Activated CD4-positive, alpha-beta T cell treated with anti-CD3 and anti-CD28 coated beads, Interleukin-2, amount 50 U/mL, for 24 hours (primary cell): Measurements from ENCODE around the gene LEUTX.
"Not testable (repeated sequence)": the region's sequence is repeated elsewhere in the genome, so short reads cannot be mapped to it uniquely, and the experiment has no call there.

Experiments used
- DNase-seq, 2 donors: peaks; one replicate each; pipeline ENCODE4 v3.0.0-alpha.2; 2020; ENCODE audit warnings: low read depth in 1 of 2, low spot score in 1 of 2

Gene LEUTX, protein sequence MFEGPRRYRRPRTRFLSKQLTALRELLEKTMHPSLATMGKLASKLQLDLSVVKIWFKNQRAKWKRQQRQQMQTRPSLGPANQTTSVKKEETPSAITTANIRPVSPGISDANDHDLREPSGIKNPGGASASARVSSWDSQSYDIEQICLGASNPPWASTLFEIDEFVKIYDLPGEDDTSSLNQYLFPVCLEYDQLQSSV

DNA sequence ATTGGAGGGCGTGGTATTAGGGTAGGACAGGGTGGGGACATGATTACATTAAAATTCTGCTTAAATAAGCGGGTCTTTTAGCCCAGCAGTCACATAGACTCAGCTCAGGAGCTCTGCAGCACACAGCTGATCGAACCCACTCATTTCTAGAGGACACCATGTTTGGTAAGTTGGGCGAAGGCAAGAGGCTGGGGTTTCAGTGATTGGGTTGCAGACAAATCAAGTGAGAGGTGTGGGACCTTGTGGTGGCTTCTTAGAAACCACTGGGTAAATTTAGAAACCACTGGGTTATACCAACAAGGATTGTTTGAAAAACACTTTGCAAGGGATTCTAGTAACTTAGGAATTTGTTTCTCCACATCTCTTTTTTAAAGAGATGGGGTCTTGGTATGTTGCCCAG lies at the start of gene LEUTX:
TSS of gene LEUTX (plus strand) at position 92 of the 400 bp plus-strand sequence. CDS start at position 159, 67 bp downstream.
- DNase-seq = no peak

DNA sequence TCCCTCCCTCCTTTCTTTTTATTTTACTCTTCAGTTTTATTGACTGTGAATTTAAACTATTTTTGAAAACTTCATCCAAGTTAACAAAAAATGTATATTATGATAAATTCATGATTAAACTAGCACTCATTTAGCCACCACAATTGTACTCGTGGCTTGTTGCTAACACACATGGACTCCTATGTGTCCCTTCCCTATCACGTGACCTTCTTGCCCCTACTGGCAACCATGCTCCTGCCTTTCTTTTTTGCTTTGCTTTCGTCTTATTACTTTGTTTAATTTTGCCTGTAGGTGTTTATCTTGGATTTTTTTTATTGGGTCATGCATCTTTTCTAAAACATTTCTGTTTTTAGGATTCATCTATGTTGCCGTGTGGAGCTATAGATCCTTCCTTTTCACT lies 49.1 kb upstream of the LEUTX start:
- DNase-seq = no peak

DNA sequence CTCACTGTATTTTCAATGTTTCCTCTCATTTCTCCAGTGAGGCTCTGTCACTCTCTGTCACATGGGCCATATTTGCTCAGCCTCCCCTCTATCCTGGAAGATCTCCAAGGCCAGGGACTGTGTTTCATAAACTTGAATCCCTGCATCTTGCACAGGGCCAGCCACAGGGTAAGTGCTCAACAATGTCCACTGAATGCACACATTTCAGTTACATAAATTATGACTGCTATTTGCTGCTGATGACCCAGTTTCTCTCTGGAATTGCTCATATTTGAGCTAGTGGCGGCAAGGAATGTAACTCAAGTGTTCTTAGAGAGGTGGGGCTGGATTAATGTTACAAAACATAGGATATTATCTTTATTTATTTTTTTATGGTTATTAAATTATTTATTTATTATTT lies 47.0 kb upstream of the LEUTX start:
- no peak for DNase-seq

DNA sequence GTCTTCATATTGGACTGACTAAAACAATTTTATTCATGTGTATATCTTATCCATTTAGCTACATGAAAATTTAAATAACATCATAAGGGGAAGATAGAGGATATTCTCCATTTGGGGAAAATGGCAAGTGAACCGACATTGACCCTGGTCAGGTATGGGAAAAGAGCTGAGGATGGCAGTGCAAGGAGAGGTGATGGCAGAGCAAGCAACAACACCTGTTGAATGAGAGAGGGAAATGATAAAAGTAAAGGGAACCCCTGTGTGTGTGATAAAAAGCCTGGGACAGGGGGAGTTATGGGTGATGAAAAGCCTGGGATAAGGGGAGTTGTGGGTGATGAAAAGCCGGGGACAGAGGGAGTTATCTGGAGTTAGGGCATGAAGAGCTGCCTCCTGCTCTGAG lies 44.8 kb upstream of the LEUTX start:
- DNase-seq = no peak

- DNase-seq = no peak
Observed at GRCh38 chr19:39735688-39736087, 43.0 kb upstream of the LEUTX start.

DNA sequence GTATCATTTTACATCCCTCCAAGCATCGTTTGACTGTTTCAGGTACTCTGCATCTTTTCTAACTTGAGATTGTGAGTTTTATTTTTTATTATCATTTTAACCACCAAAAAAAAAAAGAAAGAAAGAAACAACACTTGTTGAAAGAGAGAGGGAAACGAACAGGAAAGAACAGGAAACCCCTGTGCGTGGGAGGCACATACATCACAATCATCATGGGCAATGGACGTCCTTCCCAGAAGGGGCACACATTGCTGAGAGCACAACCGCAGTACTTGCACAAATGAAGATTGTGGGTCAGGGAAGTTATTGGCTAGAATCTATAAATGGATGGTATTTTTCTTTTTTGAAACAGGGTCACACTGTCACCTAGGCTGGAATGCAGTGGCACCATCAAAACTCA lies 42.6 kb upstream of the LEUTX start:
- DNase-seq = no peak

DNA sequence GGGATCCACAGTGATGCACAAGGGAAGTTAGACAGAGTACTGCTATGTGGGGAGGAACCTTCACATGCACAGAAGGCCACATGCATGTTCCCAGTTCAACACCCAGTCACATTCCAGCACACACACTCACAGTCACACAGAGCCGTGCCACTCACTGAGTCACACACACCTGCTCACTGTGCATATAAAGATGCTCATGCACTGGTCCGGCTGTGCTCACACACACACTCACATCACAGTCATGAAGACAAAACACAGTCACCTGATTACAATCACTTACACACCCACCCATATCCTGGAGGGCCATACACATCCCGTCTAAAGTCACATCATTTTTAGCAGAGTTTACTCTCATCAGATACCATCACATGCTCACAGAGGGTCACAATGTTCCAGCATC lies 41.3 kb upstream of the LEUTX start:
- no peak for DNase-seq

DNA sequence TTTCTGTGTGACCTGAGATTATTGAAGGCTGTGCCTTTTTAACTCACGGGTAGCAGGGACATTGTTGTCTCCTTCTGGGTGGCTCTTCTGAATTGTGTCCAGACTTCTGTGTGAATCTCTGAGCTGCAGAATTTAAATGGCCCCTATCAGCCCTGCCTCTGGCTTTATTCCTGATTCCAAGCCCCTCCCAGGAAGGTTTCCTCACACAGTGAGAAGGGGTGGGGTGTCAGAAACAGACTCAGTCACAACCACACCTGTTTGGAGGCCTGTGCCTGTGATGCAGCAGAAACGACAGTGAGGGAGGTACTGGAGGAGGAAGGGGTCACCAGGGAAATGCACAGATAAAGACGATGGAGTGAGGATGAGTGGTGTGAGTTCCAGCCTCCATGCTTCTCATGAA lies 40.8 kb upstream of the LEUTX start, which contains the start of gene CLC:
TSS of gene CLC (minus strand) at position 139 of the 400 bp plus-strand sequence. CDS start at position 62, 77 bp downstream.
- DNase-seq = no peak

DNA sequence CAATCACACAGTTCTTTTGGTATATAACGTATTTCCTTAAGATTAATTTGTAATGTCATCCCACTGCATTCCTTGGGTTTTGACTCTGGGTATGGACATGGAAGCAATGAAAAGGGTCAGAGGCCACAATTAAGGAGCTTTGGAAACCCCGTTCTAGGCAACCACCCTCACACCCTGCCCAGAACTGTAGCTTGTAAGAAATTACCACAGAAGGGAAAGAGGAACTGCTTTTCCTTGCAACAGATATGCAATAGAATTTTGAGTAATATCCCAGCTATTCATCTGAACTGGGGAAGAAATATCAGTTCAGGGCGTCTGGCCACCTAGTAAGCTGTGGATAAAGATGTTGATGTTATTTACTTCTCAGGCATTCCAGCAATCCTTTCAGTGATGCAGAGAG lies 39.8 kb upstream of the LEUTX start:
- no peak for DNase-seq

DNA sequence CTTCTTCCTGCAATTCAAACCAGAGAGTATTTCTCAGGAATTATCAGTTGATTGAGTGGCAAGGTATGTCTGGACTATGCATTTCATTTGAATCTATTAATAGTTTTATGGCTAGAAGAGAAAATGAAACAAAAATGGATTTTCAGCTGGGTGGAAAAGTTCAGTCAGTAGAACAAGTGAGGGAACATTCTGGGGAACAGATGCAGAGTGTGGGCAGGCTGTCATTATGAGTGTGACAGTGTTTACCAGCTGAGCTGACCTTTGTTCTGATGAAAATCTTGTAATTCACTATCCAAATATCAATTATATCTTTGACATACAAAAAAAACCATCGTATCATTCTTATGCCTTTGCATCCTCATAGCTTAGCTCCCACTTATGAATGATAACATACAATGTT lies 38.3 kb upstream of the LEUTX start:
- no peak for DNase-seq

GRCh38 chr19:39745643-39746042 lies 33.0 kb upstream of the LEUTX start:
- no peak for DNase-seq

GRCh38 chr19:39746836-39747529 lies 31.7 kb upstream of the LEUTX start:
- no peak for DNase-seq

GRCh38 chr19:39749981-39750380 lies 28.7 kb upstream of the LEUTX start:
- no peak for DNase-seq

- no peak for DNase-seq
Observed at GRCh38 chr19:39752390-39752789, 26.3 kb upstream of the LEUTX start.

- no peak for DNase-seq
Observed at GRCh38 chr19:39752795-39753194, 25.9 kb upstream of the LEUTX start.

DNA sequence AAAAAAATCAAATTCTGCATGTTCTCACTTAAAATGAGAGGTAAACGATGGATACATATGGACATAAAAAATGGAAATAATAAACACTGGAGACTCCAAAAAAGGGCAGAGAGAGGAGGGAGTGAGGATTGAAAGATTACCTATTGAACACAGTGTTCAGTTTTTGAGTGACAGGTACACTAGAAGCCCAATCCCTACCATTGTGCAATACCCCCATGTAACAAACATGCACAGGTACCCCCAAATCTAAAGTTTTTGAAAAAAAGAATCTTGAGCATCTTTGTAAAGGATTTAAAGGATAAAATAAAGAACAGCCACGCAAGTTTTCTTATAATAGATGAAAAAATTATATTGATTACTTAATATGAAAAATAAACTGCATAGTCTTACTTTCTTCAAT lies 24.1 kb upstream of the LEUTX start:
- DNase-seq = no peak

- DNase-seq = no peak
Observed at GRCh38 chr19:39754971-39755370, 23.7 kb upstream of the LEUTX start.

GRCh38 chr19:39759457-39760184 lies 19.0 kb upstream of the LEUTX start:
- no peak for DNase-seq

- DNase-seq = not testable (repeated sequence)
Observed at GRCh38 chr19:39761851-39762250, 16.8 kb upstream of the LEUTX start.

- DNase-seq = peak in 1 of 2 donors; percentile 19
Observed at GRCh38 chr19:39765091-39766076, 13.3 kb upstream of the LEUTX start.

DNA sequence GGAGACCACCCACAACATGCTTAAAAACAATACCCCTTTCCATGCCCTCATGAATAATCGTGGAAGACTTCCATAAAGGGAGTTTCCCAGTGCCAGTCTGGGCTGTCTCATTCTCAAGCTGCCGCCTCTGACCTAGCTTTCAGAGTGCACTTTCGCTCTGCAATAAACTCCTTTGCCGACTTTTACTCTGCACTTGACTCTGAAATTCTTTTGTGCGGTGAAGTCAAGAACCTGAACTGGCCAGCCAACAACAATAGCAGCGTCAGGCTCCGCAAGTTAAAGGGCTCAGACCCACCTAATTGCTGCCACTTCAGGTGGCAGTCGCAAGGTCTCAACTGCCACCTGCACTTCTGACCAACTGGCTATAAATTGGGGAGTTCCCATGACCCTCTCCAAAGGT lies 10.3 kb upstream of the LEUTX start:
- no peak for DNase-seq
